CMK (cell line): ENCODE measurements around the gene WDFY4.

Experiments used
- DNase-seq: peaks from one replicate; pipeline ENCODE4 v3.0.0-alpha.2; 2010; ENCODE audit warnings: low read depth

Gene WDFY4

GRCh38 chr10:48691812-48692528, 7.3 kb downstream of the WDFY4 start:
- no peak for DNase-seq

- no peak for DNase-seq
Measured at GRCh38 chr10:48692748-48693147, 8.1 kb downstream of the WDFY4 start.

- DNase-seq, result no peak
Measured at GRCh38 chr10:48693206-48693605, 8.5 kb downstream of the WDFY4 start.

- no peak for DNase-seq
Measured at GRCh38 chr10:48694371-48695030, 9.8 kb downstream of the WDFY4 start.

GRCh38 chr10:48695636-48696534, 11.2 kb downstream of the WDFY4 start:
- no peak for DNase-seq

GRCh38 chr10:48696535-48696873, 11.8 kb downstream of the WDFY4 start:
- DNase-seq, result no peak

GRCh38 chr10:48697091-48697490, 12.4 kb downstream of the WDFY4 start:
- no peak for DNase-seq

- no peak for DNase-seq
Measured at GRCh38 chr10:48697821-48698764, 13.4 kb downstream of the WDFY4 start.

- no peak for DNase-seq
Measured at GRCh38 chr10:48699011-48699627, 14.4 kb downstream of the WDFY4 start.

- no peak for DNase-seq
Measured at GRCh38 chr10:48700071-48700470, 15.4 kb downstream of the WDFY4 start.

- DNase-seq, result no peak
Measured at GRCh38 chr10:48700493-48700892, 15.8 kb downstream of the WDFY4 start.

- no peak for DNase-seq
Measured at GRCh38 chr10:48701139-48701901, 16.6 kb downstream of the WDFY4 start.

- DNase-seq, result no peak
Measured at GRCh38 chr10:48701941-48702340, 17.3 kb downstream of the WDFY4 start.

- DNase-seq, result no peak
Measured at GRCh38 chr10:48703531-48704122, 19.0 kb downstream of the WDFY4 start.

- no peak for DNase-seq
Measured at GRCh38 chr10:48704156-48704555, 19.5 kb downstream of the WDFY4 start.

- DNase-seq, result no peak
Measured at GRCh38 chr10:48705401-48705938, 20.8 kb downstream of the WDFY4 start.

- DNase-seq, result no peak
Measured at GRCh38 chr10:48707472-48707871, 22.8 kb downstream of the WDFY4 start.

GRCh38 chr10:48708144-48708543, 23.5 kb downstream of the WDFY4 start:
- no peak for DNase-seq

GRCh38 chr10:48710647-48711275, 26.1 kb downstream of the WDFY4 start:
- DNase-seq, result no peak
